Measurements from ENCODE around the gene PTCD2.

The PTCD2 gene

GRCh38 chr5:72417333-72418062 is 97.3 kb downstream of the PTCD2 start:
- no peak for DNase-seq (ENCODE audit: low read depth)

Measured in stimulated activated CD8-positive, alpha-beta memory T cell treated with anti-CD3 and anti-CD28 coated beads, Interleukin-15, amount 100 ng/mL, for 24 hours (primary cell).